Left ventricle myocardium inferior (tissue), 1 donor: Measurements from ENCODE around the gene LCE2A. TPM values are rescaled to one million over a fixed set of nuclear protein-coding genes. Genes with fewer than 3 reads are reported as not detected.

Source experiments
- DNase-seq: peaks from one replicate; pipeline ENCODE4 v3.0.0-alpha.2; 2020
- H3K27ac ChIP-seq: fragments of 200-600 bp; replicated peaks from 2 replicates; pipeline ENCODE4 v1.8.0; 2021
- H3K27me3 ChIP-seq: fragments of 200-600 bp; 2 replicates; pipeline ENCODE4 v1.8.0; 2021; ENCODE audit warnings: low read depth
- H3K36me3 ChIP-seq: fragments of 200-600 bp; 2 replicates; pipeline ENCODE4 v1.8.0; 2021
- H3K4me1 ChIP-seq: fragments of 200-600 bp; 2 replicates; pipeline ENCODE4 v1.8.0; 2021
- H3K4me3 ChIP-seq: fragments of 200-600 bp; 2 replicates; pipeline ENCODE4 v1.8.0; 2021; ENCODE audit warnings: mild to moderate bottlenecking, moderate library complexity
- H3K9me3 ChIP-seq: fragments of 200-600 bp; replicated peaks from 2 replicates; pipeline ENCODE4 v1.8.0; 2021
- intact Hi-C: fragments of 100-400 bp; cut with micrococcal nuclease; formaldehyde crosslinking; loops from one replicate; pipeline ENCODE4 v1.11.0; 2022
- long read RNA-seq: library from polyadenylated mRNA; unstranded; transcript quantifications from one replicate; pipeline ENCODE4 v2.0.0, GENCODE V29; 2021
- total RNA-seq: library from RNA; stranded (reverse); fragmentation: NEBNext Ultra II Directional; extraction: Animal tissue kit (Norgen Biotek cat#: 25700); gene quantifications from one replicate; pipeline ENCODE4 v1.2.1, GENCODE V29; 2021
- TF ChIP-seq, protein P1 (sequence below): fragments of 200-600 bp; IDR thresholded peaks from 2 replicates; pipeline ENCODE4 v1.8.0; 2021; ENCODE audit warnings: antibody characterized with exemption, mild to moderate bottlenecking, borderline replicate concordance
- donor health status: DM: no; HTN: yes; CAD: no; lungs with severe emphysema.

Gene LCE2A, protein sequence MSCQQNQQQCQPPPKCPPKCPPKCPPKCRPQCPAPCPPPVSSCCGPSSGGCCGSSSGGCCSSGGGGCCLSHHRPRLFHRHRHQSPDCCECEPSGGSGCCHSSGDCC
- total RNA-seq: not detected
- long read RNA-seq: 0 reads

DNA sequence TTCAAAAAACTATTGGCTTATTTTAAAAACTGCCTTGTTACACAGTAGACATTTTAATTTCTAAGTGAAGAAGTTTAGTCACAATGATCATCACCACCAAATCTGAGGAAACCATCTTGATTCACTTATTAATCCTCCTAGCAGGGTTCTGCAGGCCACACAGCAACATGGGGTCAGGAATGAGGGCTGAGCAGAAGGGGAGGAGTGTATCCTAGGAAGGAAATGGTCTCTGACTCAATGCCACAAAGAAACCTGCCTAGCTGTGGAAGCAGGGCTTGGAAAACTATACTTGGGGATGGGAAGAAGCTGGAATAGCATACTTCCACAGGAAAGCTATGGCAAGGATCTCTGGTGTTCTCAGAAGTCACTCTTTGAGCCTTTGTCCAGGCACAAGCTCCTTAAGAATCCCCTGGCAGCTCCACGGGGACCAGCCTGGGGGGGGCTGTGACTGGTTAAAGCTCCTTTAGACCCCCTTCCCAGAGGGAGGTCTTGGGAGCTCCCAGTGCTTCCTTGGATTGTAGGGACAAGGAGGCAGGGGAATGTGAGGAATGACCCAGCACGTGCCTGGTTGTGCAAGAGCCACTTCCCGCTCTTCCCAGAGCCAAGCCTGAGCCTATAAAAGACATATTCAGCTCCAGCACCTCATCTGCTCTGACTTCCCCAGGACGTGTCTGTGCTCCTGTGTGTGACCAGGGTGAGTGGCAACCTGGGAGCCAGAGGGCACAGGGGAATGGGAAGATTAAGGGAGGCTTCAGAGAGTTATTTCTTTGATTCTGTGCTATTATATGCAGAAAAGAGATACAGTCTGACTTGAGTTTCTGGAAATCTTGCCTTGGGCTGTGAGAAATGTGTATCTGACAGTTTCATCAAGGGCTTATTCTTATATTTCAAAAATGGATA is at the start of gene LCE2A:
Gene LCE2A, plus strand, starts transcription at position 645 of the 900 bp plus-strand sequence. CDS start 557 bp downstream, outside the sequence.
- no peaks in the 10 kb centered on the region for H3K27me3 ChIP-seq
- TF ChIP-seq, protein P1, sequence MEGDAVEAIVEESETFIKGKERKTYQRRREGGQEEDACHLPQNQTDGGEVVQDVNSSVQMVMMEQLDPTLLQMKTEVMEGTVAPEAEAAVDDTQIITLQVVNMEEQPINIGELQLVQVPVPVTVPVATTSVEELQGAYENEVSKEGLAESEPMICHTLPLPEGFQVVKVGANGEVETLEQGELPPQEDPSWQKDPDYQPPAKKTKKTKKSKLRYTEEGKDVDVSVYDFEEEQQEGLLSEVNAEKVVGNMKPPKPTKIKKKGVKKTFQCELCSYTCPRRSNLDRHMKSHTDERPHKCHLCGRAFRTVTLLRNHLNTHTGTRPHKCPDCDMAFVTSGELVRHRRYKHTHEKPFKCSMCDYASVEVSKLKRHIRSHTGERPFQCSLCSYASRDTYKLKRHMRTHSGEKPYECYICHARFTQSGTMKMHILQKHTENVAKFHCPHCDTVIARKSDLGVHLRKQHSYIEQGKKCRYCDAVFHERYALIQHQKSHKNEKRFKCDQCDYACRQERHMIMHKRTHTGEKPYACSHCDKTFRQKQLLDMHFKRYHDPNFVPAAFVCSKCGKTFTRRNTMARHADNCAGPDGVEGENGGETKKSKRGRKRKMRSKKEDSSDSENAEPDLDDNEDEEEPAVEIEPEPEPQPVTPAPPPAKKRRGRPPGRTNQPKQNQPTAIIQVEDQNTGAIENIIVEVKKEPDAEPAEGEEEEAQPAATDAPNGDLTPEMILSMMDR: no peak
- no peaks in the 10 kb centered on the region for H3K36me3 ChIP-seq
- no peak within 1 kb of the TSS for H3K4me3 ChIP-seq
- no peaks in the 10 kb centered on the region for H3K4me1 ChIP-seq
- no peak within 1 kb of the TSS for H3K27ac ChIP-seq
- peaks cover 4% of the 10 kb centered on the region for H3K9me3 ChIP-seq
- DNase-seq: no peak
- intact Hi-C loops: no loop called here

DNA sequence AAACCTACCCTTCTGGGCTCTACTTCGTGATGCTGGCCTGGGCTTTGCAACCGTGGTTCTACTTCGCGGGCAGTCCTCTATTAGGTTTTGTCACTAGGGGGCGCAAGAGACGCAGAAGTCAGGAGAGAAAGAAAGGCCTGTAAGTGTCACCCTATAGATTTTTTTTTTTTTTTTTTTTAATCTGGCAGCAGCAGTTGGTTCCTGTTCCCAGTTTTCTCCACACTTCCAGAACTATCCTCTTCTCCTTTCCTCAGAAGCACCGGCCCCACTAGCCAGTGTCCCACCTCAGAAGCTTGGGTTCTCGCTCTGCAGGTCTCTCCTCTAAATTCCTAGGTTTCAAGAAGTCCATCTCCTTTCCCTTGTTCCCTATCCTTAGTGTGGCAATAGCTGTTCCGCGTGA is 44.0 kb upstream of the LCE2A start:
- H3K4me3 ChIP-seq: no peak overlapping the region
- peaks cover 1% of the 10 kb centered on the region for H3K27me3 ChIP-seq
- H3K36me3 ChIP-seq: no peaks in the 10 kb centered on the region
- intact Hi-C loops: no loop called here
- H3K4me1 ChIP-seq: no peaks in the 10 kb centered on the region
- TF ChIP-seq, protein P1: peak; percentile 56
- no peak overlapping the region for H3K27ac ChIP-seq
- H3K9me3 ChIP-seq: no peaks in the 10 kb centered on the region
- no peak for DNase-seq

DNA sequence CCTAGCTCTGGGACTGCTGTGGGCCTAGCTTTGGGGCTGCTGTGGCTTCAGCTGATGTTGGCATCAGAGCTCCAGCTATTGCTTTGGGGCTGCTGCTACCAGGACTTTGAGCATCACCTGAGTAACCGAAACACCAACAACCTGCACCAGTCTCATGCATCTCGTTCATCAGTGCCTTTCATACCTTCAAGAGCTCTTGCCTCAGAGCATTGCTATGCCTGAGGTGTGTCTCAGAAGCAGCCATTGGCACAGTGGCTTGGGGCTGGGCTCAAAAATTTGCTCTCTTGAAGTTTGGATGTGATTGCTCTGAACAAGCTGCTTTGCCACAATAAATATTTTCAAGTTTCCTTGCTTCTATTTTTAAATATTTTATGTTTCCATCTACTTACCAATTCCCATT is 41.7 kb upstream of the LCE2A start:
- Histone ChIP-seq H3K4me3 (no peak overlapping the region), H3K27ac (no peak overlapping the region), H3K9me3 (no peaks in the 10 kb centered on the region), H3K27me3 (peaks cover 5% of the 10 kb centered on the region), H3K36me3 (no peaks in the 10 kb centered on the region), H3K4me1 (no peaks in the 10 kb centered on the region)
- intact Hi-C loops: no loop called here
- DNase-seq: no peak
- TF ChIP-seq, protein P1: no peak

DNA sequence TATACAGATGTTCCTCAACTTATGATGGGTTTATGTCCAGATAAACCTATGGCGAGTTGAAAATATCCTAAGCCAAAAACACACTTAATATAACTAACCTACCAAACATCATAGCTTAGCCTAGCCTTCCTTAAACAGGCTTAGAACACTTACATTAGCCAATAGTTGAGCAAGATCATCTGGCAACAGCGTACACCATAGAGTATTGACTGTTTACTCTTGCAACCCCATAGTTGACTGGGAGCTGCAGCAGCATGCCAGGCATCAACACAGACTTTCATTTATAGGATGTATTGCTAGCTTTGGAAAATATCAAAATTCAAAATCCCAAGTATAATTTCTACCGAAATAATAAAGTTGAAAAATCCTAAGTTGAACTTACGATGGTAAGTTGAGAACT is 40.5 kb upstream of the LCE2A start:
- Histone ChIP-seq H3K36me3 (no peaks in the 10 kb centered on the region), H3K9me3 (no peaks in the 10 kb centered on the region), H3K27ac (no peak overlapping the region), H3K4me3 (no peak overlapping the region), H3K4me1 (no peaks in the 10 kb centered on the region), H3K27me3 (peaks cover 10% of the 10 kb centered on the region)
- TF ChIP-seq, protein P1: no peak
- DNase-seq: no peak
- intact Hi-C loops: no loop called here

DNA sequence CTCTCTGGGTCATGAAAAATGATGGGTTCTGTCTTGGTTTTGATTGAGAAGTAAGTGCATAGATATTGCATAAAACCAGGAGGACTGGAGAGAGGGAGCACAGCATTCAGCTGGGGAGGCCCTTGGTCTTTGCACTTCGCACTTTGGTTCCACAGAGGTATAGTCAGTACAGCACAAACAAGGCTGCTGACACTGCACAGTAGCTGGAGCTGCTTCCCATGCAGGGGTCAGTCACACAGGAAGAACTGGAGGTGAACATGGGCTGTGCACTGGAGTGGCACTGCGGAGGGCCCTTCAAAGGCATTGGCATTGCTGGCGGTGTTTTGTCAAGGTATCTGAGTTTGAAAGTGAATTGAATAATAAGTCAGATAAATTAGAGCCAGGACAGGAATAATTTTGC is 39.5 kb upstream of the LCE2A start:
- intact Hi-C loops: no loop called here
- no peaks in the 10 kb centered on the region for H3K9me3 ChIP-seq
- TF ChIP-seq, protein P1: no peak
- DNase-seq: no peak
- H3K4me1 ChIP-seq: no peaks in the 10 kb centered on the region
- H3K4me3 ChIP-seq: no peak overlapping the region
- peaks cover 19% of the 10 kb centered on the region for H3K27me3 ChIP-seq
- no peak overlapping the region for H3K27ac ChIP-seq
- no peaks in the 10 kb centered on the region for H3K36me3 ChIP-seq
